Lung (tissue), 12 donors: ENCODE results near the gene RAB38. TPM values are rescaled to one million over a fixed set of nuclear protein-coding genes. Genes with fewer than 3 reads are reported as not detected.

Source experiments
- ATAC-seq: fragments of 200-7000 bp; cut with Tn5 transposase; one replicate; pipeline ENCODE4 v1.9.1; 2020; ENCODE audit warnings: moderate number of reproducible peaks; ENCODE audit not compliant: insufficient read depth, low FRiP score
- DNase-seq, 3 donors: peaks; one replicate each; pipeline ENCODE4 v3.0.0-alpha.2; 2013 to 2017
- H3K27ac ChIP-seq, 2 donors: one replicate each; pipeline ENCODE4 v1.5.1; 2013; ENCODE audit warnings: mild to moderate bottlenecking in 2 of 2, moderate library complexity in 2 of 2, control low read depth in 1 of 2, inconsistent platforms in 1 of 2, low read depth in 1 of 2, low read length in 1 of 2
- H3K27me3 ChIP-seq, 3 donors: one replicate each; pipeline ENCODE4 v1.5.1; 2013; ENCODE audit warnings: low read length in 2 of 3; ENCODE audit not compliant: control insufficient read depth in 3 of 3, insufficient read depth in 3 of 3
- H3K36me3 ChIP-seq, 4 donors: one replicate each; pipeline ENCODE4 v1.5.1; 2013; ENCODE audit warnings: low read length in 4 of 4, mild to moderate bottlenecking in 1 of 4, moderate library complexity in 1 of 4; ENCODE audit not compliant: control insufficient read depth in 4 of 4, insufficient read depth in 4 of 4
- H3K4me1 ChIP-seq, 5 donors: one replicate each; pipeline ENCODE4 v1.5.1; 2013; ENCODE audit warnings: low read length in 5 of 5, mild to moderate bottlenecking in 2 of 5, moderate library complexity in 1 of 5; ENCODE audit not compliant: control insufficient read depth in 5 of 5, insufficient read depth in 5 of 5
- H3K4me3 ChIP-seq: one replicate; pipeline ENCODE4 v1.5.1; 2013; ENCODE audit warnings: mild to moderate bottlenecking, control low read depth, moderate library complexity
- H3K9ac ChIP-seq, 2 donors: one replicate each; pipeline ENCODE4 v1.5.1; 2013; ENCODE audit warnings: low read length in 2 of 2, control low read depth in 1 of 2; ENCODE audit not compliant: insufficient read depth in 1 of 2
- H3K9me3 ChIP-seq, 4 donors: one replicate each; pipeline ENCODE4 v1.5.1; 2013; ENCODE audit warnings: low read length in 3 of 4, mild to moderate bottlenecking in 1 of 4, moderate library complexity in 1 of 4; ENCODE audit not compliant: control insufficient read depth in 4 of 4, insufficient read depth in 3 of 4
- CTCF ChIP-seq: IDR thresholded peaks from 2 replicates; pipeline ENCODE4 v1.5.1; 2012; ENCODE audit warnings: mild to moderate bottlenecking; ENCODE audit errors: control extremely low read depth, extremely low read depth
- WGBS, 2 donors: extraction: QIAGEN DNeasy Blood & Tissue Kit; methylation state at CpG; one replicate each; pipeline ENCODE4 v1.1.7; 2013; 5-methylcytosine and 5-hydroxymethylcytosine counted together
- polyA plus RNA-seq, 2 donors: library from polyadenylated mRNA; stranded (reverse); fragments of 200-250 nt; gene quantifications; one replicate each; pipeline ENCODE4 v1.2.1, GENCODE V29; 2013
- total RNA-seq, 2 donors: library from RNA; depleted of rRNA in 1 of 2; stranded (reverse); fragments of >200 nt in 1 of 2; gene quantifications; one replicate each; pipeline ENCODE4 v1.2.1, GENCODE V29; 2014 to 2021
- donor health status: control.
- donor health status: control.
- donor health status: Bipolar disorder and iron deficiency.
- donor health status: healthy.
- donor health status: DM: yes; HTN: yes; CAD: no.

Gene RAB38
- total and polyA plus RNA-seq, 4 donors: 4.7 to 11.7 (median 7.5) TPM

- Histone ChIP-seq H3K4me1 (peaks cover 0 to 39% (median 6%) of the 10 kb centered on the region in 5 donors), H3K27me3 (no peaks in the 10 kb centered on the region), H3K9ac (peak overlapping the region in 1 of 2 donors; percentile 42), H3K27ac (peak overlapping the region in 1 of 2 donors; percentile 21), H3K36me3 (no peaks in the 10 kb centered on the region), H3K9me3 (peaks cover 0 to 4% (median 0%) of the 10 kb centered on the region in 4 donors), H3K4me3 (no peak overlapping the region)
- 15% methylated on average over 15 of the region's 15 CpGs for WGBS, 2 donors
- ATAC-seq (no peak), DNase-seq (peak in 2 of 3 donors; percentile 39 to 62)
- TF ChIP-seq CTCF: no peak
These were observed 379 bp upstream of the RAB38 start for GRCh38 chr11:88175569-88176075.

- H3K4me1 ChIP-seq: peaks cover 0 to 39% (median 6%) of the 10 kb centered on the region in 5 donors
- no peaks in the 10 kb centered on the region for H3K27me3 ChIP-seq
- DNase-seq (peak in 2 of 3 donors; percentile 28 to 35), ATAC-seq (no peak)
- no peak for TF ChIP-seq CTCF
- WGBS, 2 donors: 64 to 90% methylated on average over 3 of the region's 3 CpGs
- no peak overlapping the region for H3K4me3 ChIP-seq
- no peak overlapping the region for H3K27ac ChIP-seq
- no peaks in the 10 kb centered on the region for H3K36me3 ChIP-seq
- H3K9me3 ChIP-seq: peaks cover 0 to 4% (median 0%) of the 10 kb centered on the region in 4 donors
- H3K9ac ChIP-seq: no peak overlapping the region
These were observed 1.3 kb downstream of the RAB38 start for GRCh38 chr11:88173956-88174355.

DNA sequence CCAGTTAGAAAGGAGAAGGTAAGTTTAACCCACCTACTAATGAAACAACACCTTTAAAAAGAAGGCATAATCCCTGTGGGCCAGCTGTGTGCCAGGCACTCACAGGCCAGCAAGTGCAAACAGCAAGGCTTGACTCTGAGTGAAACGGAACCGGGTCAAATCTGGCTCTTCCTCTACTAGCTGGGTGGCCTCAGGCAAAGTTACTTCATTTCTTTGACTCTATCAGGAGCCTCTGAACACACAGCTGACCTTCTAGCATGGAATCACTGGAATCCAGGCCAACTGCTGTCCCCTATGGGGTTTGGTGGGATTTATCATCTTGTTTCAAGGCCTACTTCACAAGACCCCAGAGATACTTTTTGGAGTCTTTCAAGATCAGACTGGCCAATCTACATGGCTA lies 3.3 kb downstream of the RAB38 start:
- WGBS, 2 donors: 76 to 79% methylated on average over 2 of the region's 2 CpGs
- no peak overlapping the region for H3K4me3 ChIP-seq
- peaks cover 0 to 4% (median 0%) of the 10 kb centered on the region in 4 donors for H3K9me3 ChIP-seq
- DNase-seq: no peak
- TF ChIP-seq CTCF: no peak
- H3K36me3 ChIP-seq: no peaks in the 10 kb centered on the region
- no peak for ATAC-seq
- peaks cover 0 to 39% (median 6%) of the 10 kb centered on the region in 5 donors for H3K4me1 ChIP-seq
- no peak overlapping the region for H3K9ac ChIP-seq
- no peak overlapping the region for H3K27ac ChIP-seq
- no peaks in the 10 kb centered on the region for H3K27me3 ChIP-seq

GRCh38 chr11:88170673-88171072 lies 4.6 kb downstream of the RAB38 start:
- WGBS, 2 donors: 89 to 91% methylated on average over 2 of the region's 2 CpGs
- no peak for ATAC-seq
- no peak for DNase-seq

More at GRCh38 chr11:88170673-88171072, 4.6 kb downstream of the RAB38 start:
- no peak overlapping the region for H3K27ac ChIP-seq
- peaks cover 0 to 2% (median 0%) of the 10 kb centered on the region in 4 donors for H3K9me3 ChIP-seq
- H3K36me3 ChIP-seq: no peaks in the 10 kb centered on the region
- TF ChIP-seq CTCF: no peak
- no peak overlapping the region for H3K9ac ChIP-seq
- H3K4me3 ChIP-seq: no peak overlapping the region
- no peaks in the 10 kb centered on the region for H3K27me3 ChIP-seq
- peaks cover 0 to 41% (median 6%) of the 10 kb centered on the region in 5 donors for H3K4me1 ChIP-seq
